ENCODE measurements around the gene UBE2D2.
"Not testable (repeated sequence)": the region's sequence is repeated elsewhere in the genome, so short reads cannot be mapped to it uniquely, and the experiment has no call there.

Gene UBE2D2

DNA sequence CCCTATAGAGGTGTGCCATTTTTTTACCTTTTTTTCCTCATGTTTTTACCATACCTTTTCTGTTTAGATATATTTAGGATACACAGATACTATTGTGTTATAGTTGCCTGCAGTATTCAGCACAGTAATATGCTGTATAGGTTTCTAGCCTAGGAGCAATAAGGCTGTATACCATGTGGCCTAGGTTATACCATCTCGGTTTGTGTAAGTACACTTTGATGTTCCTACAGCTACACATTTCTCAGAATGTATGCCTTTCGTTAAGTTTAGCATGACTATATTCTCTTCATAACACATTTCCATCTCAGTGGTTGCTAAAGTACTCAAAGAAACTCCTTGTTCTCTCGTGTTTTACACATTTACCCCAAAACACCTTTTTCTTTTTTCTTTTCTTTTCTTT, 23.0 kb downstream of the UBE2D2 start:
- no peak for DNase-seq (ENCODE audit: low read depth in 2 of 2)

DNA sequence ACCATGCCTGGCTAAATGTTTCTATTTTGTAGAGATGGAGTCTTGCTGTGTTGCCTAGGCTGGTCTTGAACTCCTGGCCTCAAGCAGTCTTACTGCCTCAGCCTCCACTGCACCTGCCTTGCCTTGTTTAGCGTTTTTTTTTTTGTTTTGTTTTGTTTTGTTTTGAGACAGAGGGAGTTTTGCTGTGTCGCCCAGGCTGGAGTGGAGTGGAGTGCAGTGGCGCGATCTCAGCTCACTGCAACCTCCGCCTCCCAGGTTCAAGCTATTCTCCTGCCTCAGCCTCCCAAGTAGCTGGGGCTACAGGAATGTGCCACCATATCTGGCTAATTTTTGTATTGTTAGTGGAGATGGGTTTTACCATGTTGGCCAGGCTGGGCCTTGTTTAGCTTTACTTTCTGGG, 27.0 kb downstream of the UBE2D2 start:
- not testable (repeated sequence) for DNase-seq (ENCODE audit: low read depth in 2 of 2)

DNA sequence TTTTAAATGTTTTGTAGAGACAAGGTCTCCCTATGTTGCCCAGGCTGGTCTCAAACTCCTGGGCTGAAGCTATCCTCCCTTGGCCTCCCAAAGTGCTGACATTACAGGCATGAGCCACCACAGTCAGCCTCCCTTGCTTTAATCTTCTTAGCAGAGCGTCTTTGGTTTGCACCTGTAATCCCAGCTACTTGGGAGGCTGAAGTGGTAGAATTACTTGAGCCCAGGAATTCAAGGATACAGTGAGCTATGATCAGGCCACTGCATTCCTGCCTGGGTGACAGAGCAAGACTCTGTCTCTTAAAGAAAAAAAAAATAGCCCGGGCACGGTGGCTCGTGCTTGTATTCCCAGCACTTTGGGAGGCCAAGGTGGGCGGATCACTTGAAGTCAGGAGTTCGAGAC, 27.8 kb downstream of the UBE2D2 start:
- no peak for DNase-seq (ENCODE audit: low read depth in 2 of 2)

DNA sequence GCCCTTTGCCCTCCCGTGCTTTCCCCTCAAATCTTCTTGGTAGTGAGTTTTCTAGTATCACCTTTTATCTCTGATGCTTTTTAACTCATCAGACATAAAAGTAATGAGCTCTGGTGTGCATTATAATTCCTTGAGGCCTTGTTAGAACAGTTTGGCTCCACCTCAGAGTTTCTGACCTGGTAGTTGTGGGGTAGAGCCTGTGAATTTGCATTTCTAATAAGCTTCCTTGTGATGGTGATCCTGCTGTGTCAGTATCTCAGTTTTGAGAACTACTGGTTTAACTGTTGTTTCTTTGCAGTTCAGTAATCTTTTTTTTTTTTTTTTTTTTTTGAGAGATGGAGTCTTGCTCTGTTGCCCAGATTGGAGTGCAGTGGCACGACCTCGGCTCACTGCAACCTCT, 31.1 kb downstream of the UBE2D2 start:
- no peak for DNase-seq (ENCODE audit: low read depth in 2 of 2)

DNA sequence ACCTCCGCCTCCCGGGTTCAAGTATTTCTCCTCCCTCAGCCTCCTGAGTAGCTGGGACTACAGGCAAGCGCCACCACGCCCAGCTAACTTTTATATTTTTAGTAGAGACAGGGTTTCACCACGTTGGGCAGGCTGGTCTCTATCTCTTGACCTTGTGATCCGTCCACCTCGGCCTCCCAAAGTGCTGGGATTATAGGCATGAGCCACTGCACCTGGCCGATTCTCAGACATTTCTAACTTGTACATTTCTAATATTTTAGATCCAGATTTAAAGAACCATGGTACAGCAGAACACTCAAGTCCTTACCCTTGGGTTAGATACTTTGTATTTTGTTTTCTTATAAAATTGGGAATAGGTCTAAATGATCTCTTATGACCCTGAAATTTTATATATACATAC, 31.9 kb downstream of the UBE2D2 start:
- DNase-seq (ENCODE audit: low read depth in 2 of 2) = not testable (repeated sequence)

DNA sequence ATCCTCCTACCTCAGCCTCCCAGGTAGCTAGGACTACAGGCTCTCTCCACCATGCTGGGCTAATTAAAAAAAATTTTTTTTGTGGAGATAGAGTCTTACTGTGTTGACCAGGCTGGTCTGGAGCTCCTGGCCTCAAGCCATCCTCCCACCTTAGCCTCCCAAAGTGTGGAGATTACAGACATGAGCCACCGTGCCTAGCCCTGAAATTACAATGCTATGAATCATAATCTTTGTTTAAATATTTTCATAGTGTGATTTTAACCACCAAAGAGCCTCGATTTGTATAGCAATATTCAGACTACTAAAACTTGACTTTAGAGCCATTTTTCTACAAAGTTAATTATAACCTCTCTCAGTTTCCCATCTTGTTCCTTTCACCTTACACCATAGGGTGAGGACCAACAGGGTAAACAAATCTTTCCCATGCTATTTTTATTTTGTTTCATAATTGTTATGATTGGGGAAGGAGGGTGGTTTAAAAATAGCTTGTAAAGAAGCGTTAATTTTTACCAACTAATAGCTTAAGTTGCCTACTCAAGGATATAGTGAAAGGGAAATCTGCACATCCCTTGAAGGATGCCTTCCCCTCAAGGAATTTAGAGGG, 32.7 kb downstream of the UBE2D2 start:
- no peak for DNase-seq (ENCODE audit: low read depth in 2 of 2)

DNA sequence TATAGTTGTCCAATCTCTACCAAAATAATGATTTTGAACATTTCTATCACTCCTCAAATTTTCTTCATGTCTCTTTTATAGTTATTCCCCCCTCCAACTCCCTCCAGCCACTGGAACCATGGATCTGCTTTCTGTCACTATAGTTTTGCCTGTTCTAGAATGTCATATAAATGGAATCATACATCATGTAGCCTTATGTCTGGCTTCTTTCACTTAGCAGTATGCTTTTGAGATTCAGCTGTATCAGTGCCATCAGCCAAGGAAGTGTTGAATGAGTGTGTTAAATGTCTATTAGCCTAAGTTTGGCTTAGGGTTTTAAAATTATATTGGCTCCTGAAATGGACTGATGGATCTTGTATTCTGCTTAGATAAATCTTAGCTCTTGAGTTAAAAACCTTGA, 36.0 kb downstream of the UBE2D2 start:
- DNase-seq (ENCODE audit: low read depth in 2 of 2) = no peak

DNA sequence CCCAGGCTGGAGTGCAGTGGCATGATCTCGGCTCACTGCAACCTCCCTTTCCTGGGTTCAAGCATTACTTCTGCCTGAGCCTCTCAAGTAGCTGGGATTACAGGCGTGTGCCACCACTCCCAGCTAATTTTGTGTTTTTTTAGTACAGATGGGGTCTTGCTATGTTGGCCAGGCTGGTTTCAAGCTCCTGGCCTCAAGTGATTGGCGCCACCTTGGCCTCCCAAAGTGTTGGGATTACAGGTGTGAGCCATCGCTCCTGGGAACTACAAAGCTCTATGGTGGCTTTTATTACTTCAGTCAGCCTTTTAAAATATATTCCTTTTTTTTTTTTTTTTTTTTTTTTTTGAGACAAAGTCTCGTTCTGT, 37.4 kb downstream of the UBE2D2 start:
- DNase-seq (ENCODE audit: low read depth in 2 of 2) = not testable (repeated sequence)

DNA sequence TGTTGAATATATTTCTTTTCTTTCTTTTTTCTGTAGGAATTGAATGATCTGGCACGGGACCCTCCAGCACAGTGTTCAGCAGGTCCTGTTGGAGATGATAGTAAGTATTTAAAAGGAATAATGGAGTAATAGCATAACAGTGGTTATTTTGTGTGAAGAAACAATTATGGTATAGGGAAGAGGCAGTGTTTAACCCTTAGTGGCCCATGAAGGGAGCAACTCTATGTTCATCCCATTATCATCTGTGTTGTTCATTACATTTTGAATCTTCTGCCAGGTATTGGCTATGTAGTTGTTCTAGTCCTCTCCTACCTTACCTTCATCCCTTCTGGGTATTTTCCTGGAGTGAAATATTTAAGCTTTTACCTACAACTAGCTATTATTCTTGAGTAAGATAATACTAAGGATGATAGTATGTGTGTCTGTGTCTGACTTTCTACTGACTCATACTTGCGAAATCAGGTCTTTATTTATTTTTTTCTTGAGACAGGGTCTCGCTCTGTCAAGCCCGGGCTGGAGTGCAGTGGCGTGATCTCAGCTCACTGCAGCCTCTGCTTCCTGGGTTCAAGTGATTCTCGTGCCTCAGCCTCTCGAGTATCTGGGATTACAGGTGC, 39.3 kb downstream of the UBE2D2 start:
- DNase-seq (ENCODE audit: low read depth in 2 of 2) = no peak

DNA sequence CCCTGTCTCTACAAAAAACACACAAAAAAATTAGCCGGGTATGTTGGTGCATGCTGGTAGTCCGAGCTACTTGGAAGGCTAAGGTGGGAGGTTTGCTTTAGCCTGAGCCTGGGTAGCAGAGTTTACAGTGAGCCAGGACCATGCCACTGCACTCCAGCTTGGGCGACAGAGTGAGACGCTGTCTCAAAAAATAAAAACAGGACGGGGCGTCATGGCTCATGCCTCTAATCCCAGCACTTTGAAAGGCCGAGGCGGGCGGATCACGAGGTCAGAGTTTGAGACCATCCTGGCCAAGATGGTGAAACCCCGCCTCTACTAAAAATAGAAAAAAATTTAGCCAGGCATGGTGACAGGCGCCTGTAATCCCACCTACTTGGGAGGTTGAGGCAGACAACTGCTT, 40.3 kb downstream of the UBE2D2 start:
- no peak for DNase-seq (ENCODE audit: low read depth in 2 of 2)

DNA sequence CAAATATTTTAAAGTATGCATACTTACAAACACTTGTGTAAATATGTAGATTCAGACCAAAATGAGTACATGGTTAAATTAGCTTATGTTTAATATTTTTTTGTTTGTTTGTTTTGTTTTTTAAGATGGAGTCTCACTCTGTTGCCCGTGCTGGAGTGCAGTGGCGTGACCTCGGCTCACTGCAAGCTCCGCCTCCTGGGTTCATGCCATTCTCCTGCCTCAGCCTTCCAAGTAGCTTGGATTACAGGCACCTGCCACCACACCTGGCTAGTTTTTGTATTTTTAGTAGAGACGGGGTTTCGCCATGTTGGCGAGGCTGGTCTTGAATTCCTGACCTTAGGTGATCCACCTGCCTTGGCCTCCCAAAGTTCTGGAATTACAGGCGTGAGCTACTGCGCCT, 40.8 kb downstream of the UBE2D2 start:
- not testable (repeated sequence) for DNase-seq (ENCODE audit: low read depth in 2 of 2)

DNA sequence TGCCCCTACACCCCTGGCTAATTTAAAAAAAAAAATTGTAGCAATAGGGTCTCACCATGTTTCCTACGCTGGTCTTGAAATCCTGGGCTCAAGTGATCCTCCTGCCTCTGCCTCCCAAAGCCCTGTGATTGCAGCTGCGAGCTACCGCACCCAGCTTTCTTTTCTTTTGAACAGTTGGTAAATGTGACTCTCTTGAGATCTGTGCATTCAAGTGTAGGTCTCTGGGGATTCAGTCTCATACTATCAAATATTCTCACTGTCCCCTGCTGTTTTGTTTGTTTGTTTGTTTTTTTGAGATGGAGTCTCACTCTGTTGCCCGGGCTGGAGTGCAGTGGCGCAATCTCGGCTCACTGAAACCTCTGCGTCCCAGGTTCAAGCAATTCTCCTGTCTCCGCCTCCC, 44.7 kb downstream of the UBE2D2 start:
- DNase-seq (ENCODE audit: low read depth in 2 of 2) = no peak

DNA sequence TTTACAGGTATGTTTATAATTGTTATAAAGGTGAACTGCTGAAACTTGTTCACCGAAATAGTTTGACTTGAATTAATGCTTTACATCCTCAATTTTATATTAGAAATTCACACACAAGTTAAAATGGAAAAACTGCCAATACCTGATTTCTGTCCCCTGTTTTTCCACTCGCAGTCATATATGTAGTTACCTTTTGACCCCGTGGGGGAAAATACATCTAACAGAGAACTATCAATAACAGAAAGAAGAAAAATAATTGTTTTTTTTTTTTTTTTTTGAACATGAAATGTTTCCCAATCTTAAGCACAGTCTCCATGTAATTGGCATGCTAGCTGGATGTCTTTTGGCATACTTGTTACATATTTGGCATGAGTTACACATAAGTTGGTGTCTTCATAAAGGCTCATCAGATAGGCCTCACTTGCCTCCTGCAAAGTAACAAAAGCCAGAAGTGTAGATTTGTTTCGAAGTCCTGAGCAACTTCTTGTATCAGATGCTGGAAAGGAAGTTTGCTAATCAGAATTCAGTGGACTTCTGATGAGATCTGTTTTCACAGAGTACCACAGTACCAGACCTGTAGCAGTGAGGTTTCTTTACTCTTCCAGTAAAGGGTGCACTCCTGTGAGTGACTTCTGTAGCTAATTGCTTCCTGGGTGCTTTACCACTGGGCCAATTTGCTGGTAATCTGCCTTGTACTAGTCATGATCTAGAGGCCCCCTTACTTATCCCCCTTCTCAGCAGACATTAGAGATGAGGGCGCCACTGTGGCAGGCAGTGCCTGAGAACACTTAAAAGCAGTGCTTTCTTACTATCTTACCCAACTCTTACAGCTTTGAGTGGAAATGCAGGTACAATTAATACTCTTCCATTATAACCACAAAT, 50.8 kb downstream of the UBE2D2 start:
- no peak for DNase-seq (ENCODE audit: low read depth in 2 of 2)

DNA sequence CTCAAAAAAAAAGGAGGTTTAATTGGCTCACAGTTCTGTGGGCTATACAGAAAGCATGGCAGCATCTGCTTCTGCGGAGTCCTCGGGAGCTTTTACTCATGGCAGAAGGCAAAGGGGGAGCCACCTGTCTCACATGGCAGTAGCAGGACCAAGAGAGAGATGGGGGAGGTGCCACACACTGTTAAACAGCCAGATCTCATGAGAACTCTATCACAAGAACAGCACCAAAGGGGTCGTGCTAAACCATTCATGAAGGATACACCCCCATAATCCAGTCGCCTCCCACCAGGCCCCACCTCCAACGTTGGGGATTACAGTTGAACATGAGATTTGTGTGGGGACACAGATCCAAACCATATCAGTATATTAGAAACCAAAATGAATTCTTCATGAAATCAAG, 58.7 kb downstream of the UBE2D2 start:
- DNase-seq (ENCODE audit: low read depth in 2 of 2) = no peak

DNA sequence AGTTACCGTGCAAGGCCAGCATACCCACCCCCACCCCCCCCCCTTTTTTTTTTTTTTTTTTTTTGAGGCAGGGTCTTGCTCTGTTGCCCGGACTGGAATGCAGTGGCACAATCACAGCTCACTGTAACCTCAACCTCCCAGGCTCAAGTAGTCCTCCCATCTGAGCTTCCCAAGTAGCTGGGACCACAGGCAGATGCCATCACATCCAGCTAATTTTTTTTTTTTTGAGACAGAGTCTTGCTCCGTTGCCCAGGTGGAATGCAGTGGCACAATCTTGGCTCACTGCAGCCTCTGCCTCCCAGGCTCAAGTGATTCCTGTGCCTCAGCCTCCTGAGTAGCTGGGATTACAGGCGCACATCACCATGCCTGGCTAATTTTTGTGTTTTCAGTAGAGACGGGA, 64.3 kb downstream of the UBE2D2 start:
- not testable (repeated sequence) for DNase-seq (ENCODE audit: low read depth in 2 of 2)

DNA sequence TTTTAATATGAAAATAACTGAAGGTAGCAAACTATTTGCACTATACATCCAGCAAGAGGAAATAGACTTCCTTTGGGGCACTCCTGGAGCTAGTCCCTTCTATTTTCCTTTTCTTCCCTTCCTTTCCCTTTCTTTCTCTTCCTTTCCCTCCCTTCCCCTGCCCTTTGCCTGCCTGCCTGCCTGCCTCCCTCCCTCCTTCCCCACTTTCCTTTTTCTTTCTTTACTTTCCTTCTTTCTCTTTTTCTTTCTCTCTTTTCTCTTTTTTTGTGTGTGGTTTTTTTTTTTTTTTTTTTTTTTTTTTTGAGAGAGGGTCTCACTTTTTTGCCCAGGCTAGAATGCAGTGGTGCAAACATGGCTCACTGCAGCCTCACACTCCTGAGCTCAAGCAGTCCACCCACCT, 69.7 kb downstream of the UBE2D2 start:
- no peak for DNase-seq (ENCODE audit: low read depth in 2 of 2)

DNA sequence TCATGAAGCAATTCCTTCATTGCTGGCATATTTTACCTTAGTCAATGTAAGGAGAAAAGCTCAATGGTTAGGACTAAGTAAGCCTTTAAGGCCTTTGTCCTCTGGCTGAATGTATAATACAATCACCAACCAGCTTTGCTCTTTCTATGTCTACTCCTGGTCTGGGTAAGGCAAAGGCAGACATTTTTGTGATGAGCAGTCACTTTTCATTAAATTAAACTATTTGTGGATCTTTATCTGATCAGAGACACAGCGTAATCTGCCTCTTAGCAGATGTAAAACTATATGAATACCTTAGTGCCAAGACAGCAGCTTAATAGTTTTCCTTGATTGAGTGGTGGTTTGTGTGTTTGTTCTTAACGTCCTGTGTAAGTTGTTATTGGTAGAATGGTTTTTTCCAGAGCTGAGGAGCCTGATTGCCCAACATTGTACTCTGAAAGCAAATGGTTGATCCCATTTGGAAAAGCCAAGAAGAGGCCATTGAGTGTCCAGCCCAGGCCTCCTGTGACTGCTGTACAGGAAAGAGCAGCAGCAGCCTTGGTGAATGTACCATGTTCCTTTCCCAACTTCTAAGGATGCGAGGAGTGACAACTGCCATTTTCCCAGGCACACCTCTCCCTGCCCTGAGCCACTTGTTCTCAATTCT, 70.5 kb downstream of the UBE2D2 start:
- DNase-seq (ENCODE audit: low read depth in 2 of 2) = no peak

DNA sequence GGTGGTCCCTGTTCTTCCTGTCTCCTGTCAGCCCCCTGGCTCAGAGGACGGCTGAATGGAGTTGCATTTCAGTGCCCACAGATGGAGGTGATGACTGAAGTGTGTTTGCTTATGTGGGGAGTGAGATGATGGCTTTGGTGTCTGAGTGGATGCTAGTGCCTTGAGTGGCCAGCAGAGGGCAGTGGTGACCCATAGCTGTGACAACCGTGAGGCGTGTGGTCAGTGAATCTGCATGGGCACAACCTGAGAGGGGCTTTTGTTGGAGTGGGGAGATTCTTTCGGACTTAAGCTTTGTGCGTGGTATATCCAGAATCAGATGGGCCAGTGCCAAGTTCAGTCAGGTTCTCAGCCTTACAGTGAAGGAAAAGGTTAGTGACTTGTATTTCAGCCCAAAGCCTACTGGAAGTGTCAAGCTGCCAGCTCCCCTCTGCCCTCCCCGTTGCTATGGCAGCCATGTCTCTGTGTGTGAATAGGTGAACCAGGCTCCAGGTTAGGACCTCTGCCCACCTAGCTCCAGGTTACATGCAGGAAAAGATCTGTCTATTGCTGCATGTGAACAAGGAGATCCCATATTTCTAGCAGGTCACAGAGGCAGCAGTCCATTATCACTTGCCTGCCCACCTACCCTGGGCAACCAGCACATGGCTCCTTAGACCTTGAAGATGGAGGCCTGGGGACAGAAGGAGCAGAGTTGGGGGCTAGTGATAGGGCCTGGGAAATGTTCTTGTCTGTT, 72.3 kb downstream of the UBE2D2 start:
- DNase-seq (ENCODE audit: low read depth in 2 of 2) = peak; percentile 23 to 38

DNA sequence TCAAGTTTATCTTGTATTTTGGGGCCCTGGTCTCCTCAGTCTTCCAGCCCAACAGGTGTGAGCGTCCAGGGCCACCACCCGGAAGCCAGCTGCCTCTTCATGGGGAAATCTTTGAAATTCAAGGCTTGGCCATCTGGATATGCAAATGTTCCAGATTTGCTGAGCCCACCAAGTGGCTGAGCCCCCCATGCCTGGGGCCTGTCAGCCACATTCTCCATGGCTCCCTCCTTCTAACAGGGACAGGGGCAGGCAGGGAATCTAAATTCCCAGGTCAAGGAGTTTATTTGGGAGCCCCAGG, 72.8 kb downstream of the UBE2D2 start:
- no peak for DNase-seq (ENCODE audit: low read depth in 2 of 2)

DNA sequence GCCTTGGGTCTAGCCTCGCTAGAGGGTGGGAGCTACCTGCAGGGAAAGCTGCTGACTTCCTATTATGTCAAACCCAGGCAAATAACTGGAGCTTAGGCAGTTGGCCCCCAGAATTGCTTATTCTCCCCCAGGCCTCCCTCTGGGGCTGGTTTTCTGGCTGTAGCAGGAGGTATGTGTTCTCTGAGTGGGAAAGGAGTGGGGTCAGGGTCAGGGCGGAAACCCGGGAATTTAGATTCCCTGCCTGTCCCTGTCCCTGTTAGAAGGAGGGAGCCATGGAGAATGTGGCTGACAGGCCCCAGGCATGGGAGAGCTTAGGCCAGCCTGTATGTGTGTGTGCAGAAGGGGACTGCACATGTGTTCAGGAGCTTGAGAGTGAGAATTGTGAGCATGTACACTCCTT, 73.4 kb downstream of the UBE2D2 start:
- DNase-seq (ENCODE audit: low read depth in 2 of 2) = no peak

DNA sequence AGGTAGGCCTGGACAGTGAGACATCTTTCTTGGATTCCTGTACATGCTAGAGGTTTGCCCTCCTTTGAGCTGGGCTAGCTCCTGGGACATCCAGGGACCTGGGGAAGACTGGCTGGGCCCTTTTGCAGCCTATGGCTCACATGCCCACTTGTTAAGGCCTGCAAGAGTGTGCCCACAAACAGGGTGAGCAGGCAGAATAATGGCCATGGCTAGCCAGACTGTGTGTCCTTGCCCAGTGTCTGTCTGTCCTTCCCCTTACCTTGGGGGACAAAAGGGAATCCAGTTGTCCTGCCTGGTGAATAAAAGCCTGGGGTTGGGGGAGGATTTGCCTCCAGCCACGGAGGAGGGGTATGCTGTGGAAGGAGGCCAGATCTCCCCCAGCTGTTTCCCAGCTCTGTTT, 74.1 kb downstream of the UBE2D2 start:
- no peak for DNase-seq (ENCODE audit: low read depth in 2 of 2)

DNA sequence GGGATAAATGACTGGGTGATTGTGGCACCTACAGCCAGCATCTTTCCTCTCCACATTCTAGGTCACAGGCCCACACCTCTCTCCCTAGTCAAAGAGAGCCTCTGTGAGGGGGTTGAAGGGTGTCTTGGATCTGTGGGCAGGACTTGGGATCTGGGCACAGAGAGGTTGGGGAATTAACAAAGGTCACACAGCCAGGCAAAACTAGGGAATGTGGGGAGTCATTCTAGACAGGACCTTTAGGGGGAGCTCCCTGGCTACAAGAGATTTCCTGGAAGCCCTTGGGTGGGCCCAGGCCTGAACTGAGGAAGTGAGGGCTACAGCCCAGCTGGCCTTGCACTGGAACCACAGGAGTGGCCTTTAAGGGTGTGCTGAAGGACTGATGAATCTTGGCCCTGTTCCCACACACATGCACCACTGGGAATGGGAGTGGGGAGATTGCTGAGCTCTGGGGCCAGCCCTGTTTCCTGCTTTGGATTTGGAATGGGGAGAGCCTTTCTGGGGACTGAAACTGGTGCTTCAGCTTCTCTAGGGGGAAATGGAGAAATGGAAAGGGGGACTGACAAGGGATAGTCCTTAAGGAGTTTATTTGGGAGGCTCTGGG, 74.6 kb downstream of the UBE2D2 start:
- DNase-seq (ENCODE audit: low read depth in 2 of 2) = no peak
